Measurements from ENCODE around the gene AHCTF1. TPM values are rescaled to one million over a fixed set of nuclear protein-coding genes. Genes with fewer than 3 reads are reported as not detected.
"Not testable (repeated sequence)": the region's sequence is repeated elsewhere in the genome, so short reads cannot be mapped to it uniquely, and the experiment has no call there.

AHCTF1 gene
- total RNA-seq, 1 experiment from 2014 or later: 42.3 TPM

GRCh38 chr1:246843876-246844275 lies 87.9 kb downstream of the AHCTF1 start:
- DNase-seq: no peak
- H3K36me3 Mint-ChIP-seq (ENCODE audit: insufficient read depth, unreplicated experiment): peaks cover 72% of the 10 kb centered on the region
- no peak overlapping the region for H3K4me3 ChIP-seq (ENCODE audit: low read depth, low read length)
- BruUV-seq (replicated peaks): no TSS peak
- H3K4me3 Mint-ChIP-seq (ENCODE audit: unreplicated experiment): no peak overlapping the region
- ChIA-PET CTCF (no interaction called here), POLR2A (no interaction called here)
- intact Hi-C loops (cut with micrococcal nuclease; ENCODE audit: unreplicated experiment): no loop called here
- peaks cover 3% of the 10 kb centered on the region; the same call in 1 of the 2 replicates for H3K36me3 ChIP-seq (ENCODE audit: control insufficient read depth, insufficient read depth, low read length)
- H3K27me3 Mint-ChIP-seq (ENCODE audit: insufficient read depth, unreplicated experiment): no peaks in the 10 kb centered on the region
- H3K4me1 ChIP-seq: no peaks in the 10 kb centered on the region
- H3K4me1 Mint-ChIP-seq (ENCODE audit: low read depth, unreplicated experiment): no peaks in the 10 kb centered on the region
- no peak overlapping the region for H3K27ac Mint-ChIP-seq (ENCODE audit: unreplicated experiment)
- H3K9me3 ChIP-seq: no peaks in the 10 kb centered on the region
- H3K27me3 ChIP-seq (replicated peaks; ENCODE audit: control insufficient read depth, insufficient read depth, low read length): no peaks in the 10 kb centered on the region
- TF ChIP-seq CTCF (IDR thresholded peaks at IDR 0.05; ENCODE audit: insufficient read depth in 1 of 2, low read depth in 1 of 2, low read length in 1 of 2, severe bottlenecking in 1 of 2, unreplicated experiment in 1 of 2): no peak
- H3K9me3 Mint-ChIP-seq (ENCODE audit: unreplicated experiment): no peaks in the 10 kb centered on the region

GRCh38 chr1:246840761-246841160 lies 91.0 kb downstream of the AHCTF1 start:
- H3K27me3 Mint-ChIP-seq (ENCODE audit: insufficient read depth, unreplicated experiment); H3K4me1 Mint-ChIP-seq (ENCODE audit: low read depth, unreplicated experiment); H3K9me3 Mint-ChIP-seq (ENCODE audit: unreplicated experiment); H3K27me3 ChIP-seq (replicated peaks; ENCODE audit: control insufficient read depth, insufficient read depth, low read length); H3K4me3 ChIP-seq (ENCODE audit: low read depth, low read length); intact Hi-C loops (cut with micrococcal nuclease; ENCODE audit: unreplicated experiment); H3K9me3 ChIP-seq; H3K36me3 ChIP-seq (ENCODE audit: control insufficient read depth, insufficient read depth, low read length); POLR2A ChIA-PET; H3K4me3 Mint-ChIP-seq (ENCODE audit: unreplicated experiment); BruUV-seq (replicated peaks); H3K27ac Mint-ChIP-seq (ENCODE audit: unreplicated experiment); H3K4me1 ChIP-seq; DNase-seq; CTCF ChIA-PET: not testable (repeated sequence)
- H3K36me3 Mint-ChIP-seq (ENCODE audit: insufficient read depth, unreplicated experiment): peaks cover 58% of the 10 kb centered on the region

GRCh38 chr1:246838118-246838456 lies 93.7 kb downstream of the AHCTF1 start:
- CTCF ChIA-PET: no interaction called here
- TSS peak; percentile 21 for BruUV-seq (replicated peaks)
- Histone ChIP-seq H3K36me3 (ENCODE audit: control insufficient read depth, insufficient read depth, low read length) (peaks cover 2% of the 10 kb centered on the region; the same call in 1 of the 2 replicates), H3K27me3 (replicated peaks; ENCODE audit: control insufficient read depth, insufficient read depth, low read length) (no peaks in the 10 kb centered on the region), H3K9me3 (no peaks in the 10 kb centered on the region), H3K4me1 (peaks cover 4% of the 10 kb centered on the region; the same call in 1 of the 2 replicates), H3K4me3 (ENCODE audit: low read depth, low read length) (no peak overlapping the region)
- Mint-ChIP-seq H3K4me3 (ENCODE audit: unreplicated experiment) (no peak overlapping the region), H3K9me3 (ENCODE audit: unreplicated experiment) (no peaks in the 10 kb centered on the region), H3K27ac (ENCODE audit: unreplicated experiment) (no peak overlapping the region), H3K4me1 (ENCODE audit: low read depth, unreplicated experiment) (no peaks in the 10 kb centered on the region), H3K27me3 (ENCODE audit: insufficient read depth, unreplicated experiment) (no peaks in the 10 kb centered on the region), H3K36me3 (ENCODE audit: insufficient read depth, unreplicated experiment) (peaks cover 38% of the 10 kb centered on the region)
- POLR2A ChIA-PET: no interaction called here
- DNase-seq: no peak
- intact Hi-C loops (cut with micrococcal nuclease; ENCODE audit: unreplicated experiment): no loop called here
- no peak for TF ChIP-seq CTCF (IDR thresholded peaks at IDR 0.05; ENCODE audit: insufficient read depth in 1 of 2, low read depth in 1 of 2, low read length in 1 of 2, severe bottlenecking in 1 of 2, unreplicated experiment in 1 of 2)

Data from Caco-2 (cell line).